HG02852 (cell line): ENCODE data around the gene NPAS2.

Experiments used
- ATAC-seq: cut with Tn5 transposase; IDR thresholded peaks from one replicate; pipeline ENCODE4 v1.9.1; 2021; ENCODE audit warnings: mild to moderate bottlenecking, moderate library complexity; ENCODE audit not compliant: unreplicated experiment

The NPAS2 gene, protein sequence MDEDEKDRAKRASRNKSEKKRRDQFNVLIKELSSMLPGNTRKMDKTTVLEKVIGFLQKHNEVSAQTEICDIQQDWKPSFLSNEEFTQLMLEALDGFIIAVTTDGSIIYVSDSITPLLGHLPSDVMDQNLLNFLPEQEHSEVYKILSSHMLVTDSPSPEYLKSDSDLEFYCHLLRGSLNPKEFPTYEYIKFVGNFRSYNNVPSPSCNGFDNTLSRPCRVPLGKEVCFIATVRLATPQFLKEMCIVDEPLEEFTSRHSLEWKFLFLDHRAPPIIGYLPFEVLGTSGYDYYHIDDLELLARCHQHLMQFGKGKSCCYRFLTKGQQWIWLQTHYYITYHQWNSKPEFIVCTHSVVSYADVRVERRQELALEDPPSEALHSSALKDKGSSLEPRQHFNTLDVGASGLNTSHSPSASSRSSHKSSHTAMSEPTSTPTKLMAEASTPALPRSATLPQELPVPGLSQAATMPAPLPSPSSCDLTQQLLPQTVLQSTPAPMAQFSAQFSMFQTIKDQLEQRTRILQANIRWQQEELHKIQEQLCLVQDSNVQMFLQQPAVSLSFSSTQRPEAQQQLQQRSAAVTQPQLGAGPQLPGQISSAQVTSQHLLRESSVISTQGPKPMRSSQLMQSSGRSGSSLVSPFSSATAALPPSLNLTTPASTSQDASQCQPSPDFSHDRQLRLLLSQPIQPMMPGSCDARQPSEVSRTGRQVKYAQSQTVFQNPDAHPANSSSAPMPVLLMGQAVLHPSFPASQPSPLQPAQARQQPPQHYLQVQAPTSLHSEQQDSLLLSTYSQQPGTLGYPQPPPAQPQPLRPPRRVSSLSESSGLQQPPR

DNA sequence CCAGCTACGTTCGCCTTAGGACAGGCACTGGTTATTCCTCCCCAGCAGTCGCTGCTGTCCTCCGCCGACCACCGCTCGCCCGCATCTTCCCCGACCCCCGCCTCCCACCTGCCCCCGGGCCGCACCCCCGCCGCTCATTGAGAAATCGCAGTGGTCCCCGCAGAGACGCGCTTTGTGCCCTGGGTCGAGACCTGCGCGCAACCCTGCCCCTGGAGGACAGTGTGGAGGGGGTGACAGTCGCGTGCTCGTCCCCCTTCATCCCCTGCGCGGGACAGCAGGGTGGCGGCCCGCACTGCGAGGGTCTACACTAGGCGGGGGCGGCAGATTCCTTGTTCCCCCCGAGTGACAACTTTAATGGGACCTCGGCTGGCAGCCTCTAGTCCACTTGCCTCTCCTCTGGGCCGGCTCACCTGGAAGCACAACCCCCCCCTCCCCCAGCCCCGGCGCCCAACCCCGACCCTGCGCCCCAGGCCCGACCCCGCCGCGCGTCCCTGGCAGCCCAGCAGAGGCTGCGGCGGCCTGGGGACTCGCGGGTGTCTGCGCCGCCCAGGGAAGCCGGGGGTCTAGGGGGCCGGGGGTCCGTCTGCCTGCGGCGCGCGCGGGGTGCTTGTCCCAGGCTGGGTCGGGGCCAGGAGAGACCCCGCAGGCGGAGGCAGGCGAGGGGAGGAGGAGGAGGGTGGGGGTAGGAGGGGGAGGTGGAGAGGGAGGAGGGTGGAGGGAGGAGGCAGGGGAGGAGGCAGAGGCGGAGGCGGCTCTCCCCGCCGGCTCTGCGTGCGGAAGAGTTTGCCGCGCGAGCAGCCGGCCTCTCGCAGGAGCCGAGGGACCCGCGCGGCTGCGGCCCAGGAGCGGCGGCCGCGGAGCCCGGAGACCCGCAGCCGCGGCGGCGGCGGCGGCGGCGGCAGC is at the start of gene NPAS2:
TSS of gene NPAS2 (plus strand) at position 770 of the 903 bp plus-strand sequence. CDS start 84,616 bp downstream, outside the sequence.
- ATAC-seq = no peak

DNA sequence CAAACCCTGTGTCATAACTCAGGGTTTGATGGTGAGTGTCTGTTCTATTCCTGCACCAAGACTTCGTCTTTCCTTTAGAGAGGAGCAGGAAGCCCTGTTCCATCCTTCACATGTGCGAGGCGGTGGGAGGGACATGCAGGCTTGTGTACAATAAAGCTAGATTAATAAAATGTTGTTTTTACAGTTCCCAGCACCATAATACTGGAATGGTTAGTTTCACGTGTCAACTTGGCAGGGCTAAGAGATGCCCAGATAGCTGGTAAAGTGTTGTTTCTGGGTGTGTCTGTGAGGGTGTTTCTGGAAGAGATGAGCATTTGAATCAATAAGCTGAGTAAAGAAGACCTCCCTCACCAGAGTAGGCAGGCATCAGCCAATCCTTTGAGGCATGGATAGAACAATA is 48.8 kb upstream of the NPAS2 start:
- ATAC-seq = no peak

DNA sequence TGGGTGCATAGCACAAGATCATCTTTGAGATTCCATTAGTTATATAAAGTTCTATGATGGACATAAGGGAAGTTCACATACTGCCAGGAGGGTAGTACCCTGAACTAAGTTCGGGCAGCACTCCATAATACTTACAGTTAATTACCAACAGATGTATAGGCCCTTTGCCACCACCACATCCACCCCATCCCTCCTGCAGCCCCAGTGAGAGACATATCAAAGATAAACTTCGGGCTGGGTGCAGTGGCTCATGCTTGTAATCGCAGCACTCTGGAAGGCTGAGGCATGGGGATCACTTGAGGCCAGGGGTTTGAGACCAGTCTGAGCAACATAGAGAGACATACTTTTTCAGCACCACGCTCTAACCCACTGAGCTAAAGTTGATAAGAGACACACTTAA is 46.4 kb upstream of the NPAS2 start:
- no peak for ATAC-seq

DNA sequence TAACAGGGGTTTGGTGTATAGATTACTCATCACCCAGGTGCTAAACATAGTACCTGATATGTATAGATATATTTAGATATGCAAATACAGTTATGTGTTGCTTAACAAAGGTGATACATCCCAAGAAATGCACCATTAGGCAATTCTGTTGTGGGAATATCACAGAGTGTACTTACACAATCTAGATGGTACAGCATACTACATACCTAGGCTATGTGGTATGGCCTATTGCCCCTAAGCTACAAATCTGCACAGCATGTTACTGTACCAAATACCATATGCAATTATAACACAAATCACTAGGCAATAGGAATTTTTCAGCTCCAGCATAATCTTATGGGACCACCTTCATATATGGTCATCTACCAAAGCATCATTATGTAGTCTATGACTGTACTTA is 43.5 kb upstream of the NPAS2 start:
- no peak for ATAC-seq

DNA sequence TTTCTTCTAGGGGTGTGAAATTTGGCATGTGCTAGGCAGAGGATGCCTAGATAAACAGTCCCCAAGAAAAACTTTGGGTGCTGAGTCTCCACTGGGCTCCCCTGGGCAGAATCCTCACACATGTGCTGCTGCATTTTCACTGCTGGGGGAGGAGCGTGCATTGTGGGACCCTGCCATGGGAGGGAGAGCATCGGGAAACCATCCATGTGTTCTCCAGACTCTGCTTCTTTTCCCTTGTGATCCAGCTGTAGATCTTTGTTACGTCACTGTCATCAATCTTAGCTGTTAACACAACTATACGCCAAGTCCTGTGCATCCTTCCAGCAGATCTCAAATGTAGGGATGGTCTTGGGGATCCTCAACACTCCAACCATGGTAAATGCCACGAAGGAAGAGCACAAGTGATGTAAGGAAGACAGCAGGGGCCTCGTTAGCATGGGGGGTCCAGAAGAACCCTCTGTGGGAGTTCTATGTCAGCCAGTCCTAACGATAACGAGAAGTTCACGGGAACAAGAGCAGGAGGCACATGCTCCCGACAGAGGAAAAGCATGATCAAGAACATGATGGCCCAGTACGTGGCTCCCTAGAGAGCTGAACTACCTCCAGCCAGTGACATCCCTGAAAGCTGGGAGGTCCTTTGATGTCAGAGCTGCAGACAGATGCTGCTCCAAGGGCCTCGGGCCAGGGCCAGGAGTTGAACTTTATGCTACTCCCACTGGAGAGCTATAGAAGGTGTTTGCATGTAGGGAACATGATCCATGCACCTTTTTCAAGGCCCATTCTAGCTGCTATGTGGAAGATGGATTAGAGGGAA is 41.1 kb upstream of the NPAS2 start:
- ATAC-seq = no peak

DNA sequence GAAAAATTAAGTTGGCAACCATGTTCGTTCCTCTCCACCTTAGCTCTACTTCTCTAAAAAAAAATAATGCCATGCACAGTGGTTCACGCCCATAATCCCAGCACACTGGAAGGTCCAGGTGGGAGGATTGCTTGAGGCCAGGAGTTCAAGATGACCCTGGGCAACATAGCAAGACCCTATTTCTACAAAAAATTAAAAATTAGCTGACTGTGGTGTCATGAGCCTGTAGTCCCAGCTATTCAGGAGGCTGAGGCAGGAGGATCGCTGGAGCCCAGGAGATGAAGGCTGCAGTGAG is 40.1 kb upstream of the NPAS2 start:
- ATAC-seq = no peak

DNA sequence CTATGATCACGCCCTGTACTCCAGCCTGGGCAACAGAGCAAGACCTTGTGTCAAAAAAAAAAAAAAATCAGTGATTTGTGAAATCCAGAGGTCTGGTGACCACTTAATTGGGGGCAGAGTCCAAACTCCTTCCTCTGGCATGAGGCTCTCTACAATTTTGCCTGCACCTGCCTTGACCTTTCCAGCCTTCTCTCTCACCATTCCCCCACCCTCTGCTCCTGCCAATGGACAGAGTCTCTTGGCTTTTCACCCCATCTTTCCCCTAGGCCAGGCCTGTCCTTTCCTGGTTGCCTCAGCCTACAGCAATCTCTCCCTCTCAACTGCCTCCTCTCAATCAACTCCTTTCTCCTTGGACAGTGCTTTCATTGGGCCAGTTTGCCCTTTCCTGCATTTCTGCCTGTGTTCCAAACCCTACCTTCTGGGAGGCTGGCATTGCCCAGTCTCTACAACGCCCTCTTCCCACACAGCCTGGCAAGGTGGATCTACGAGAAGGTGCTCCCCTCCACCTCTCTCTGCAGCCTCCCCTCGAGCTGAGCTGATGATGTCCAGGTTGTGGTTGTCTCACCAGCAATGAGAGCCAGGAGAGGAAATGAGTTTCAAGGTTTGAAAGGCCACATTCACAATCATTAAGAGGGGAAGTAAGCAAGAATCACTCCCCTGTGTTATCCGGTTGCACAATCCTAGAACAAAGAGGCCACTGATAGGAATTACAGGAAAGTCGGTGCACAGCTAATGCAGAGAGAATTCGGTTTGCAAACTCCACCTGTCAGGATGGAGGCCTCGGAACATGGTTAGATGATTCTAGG is 39.5 kb upstream of the NPAS2 start:
- ATAC-seq = no peak

DNA sequence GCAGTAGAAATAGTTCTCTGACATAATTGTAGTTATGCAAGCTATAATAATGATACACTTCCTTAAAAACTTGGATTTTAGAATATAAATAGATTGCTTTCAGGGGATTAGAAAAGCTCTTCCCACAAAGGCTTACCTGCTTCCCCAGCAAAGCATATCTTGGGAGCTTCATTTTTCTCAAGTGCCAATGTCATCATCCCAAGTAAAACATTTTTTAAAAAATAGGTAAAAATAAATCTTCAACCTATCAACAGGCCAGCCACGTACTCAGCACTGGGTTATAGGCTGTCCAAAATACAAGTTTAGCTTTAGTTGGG is 39.0 kb upstream of the NPAS2 start:
- no peak for ATAC-seq

DNA sequence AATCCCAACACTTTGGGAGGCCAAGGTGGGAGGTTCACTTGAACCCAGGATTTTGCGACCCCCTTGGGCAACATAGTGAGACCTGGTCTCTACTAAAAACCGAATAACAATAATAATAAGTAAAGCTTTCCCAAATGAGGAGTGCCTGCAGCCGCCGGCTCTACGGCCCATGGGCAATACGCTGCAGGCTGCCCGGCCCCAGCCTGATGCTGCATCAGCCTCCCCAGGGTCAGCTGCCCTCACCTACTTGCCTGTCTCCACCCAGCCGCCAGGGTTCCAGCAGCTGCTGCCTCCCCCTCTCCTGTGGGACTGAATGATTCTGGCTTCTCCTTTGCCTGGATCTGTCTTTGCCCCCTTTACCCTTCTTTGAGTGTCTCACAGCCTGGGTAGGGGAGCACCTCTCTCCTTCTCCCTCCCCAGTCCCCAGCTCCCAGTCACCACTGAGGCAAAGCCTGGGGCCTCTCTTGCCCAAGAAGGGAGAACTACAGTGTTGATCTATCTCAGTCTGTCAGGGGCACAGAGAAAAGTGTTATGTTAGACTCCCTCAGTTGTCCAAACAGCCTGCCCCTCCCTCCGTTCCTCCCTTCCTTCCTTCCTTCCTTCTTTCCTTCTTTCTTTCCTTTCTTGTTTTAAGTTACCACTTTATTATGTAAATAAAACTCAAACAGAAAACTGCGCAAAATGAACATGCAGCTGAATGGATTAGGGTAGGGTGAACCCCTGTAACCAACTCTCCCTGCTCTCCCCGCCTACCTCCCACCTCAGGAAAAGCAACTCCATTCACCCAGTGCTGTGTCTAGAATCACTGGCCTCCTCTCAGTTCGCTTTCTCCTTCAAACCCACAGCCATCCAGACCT is 38.2 kb upstream of the NPAS2 start:
- no peak for ATAC-seq

DNA sequence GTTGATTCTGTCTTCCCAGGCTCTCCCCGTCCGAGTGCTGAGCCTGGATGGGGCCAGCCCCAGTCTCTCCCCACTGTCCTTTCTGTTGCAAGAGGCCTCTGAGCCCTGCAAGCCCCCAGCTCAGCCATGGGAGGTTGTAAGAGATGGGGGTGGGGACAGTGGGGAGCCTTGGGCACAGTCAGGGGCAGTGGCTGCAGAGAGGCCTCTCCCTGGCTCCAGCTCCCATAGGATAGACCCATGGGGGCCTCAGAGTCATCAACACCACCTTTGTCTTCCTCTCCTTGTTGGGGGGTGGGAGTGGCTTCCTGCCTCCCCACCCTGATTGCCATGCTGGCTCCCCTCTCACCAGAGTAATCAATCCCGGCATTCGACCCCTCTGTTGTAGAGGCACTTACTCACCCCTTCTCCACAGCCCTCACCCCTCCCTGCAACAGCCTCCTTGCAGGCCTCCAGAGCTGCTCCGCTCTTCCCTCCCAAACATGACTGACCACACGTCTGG is 37.5 kb upstream of the NPAS2 start:
- ATAC-seq = no peak

DNA sequence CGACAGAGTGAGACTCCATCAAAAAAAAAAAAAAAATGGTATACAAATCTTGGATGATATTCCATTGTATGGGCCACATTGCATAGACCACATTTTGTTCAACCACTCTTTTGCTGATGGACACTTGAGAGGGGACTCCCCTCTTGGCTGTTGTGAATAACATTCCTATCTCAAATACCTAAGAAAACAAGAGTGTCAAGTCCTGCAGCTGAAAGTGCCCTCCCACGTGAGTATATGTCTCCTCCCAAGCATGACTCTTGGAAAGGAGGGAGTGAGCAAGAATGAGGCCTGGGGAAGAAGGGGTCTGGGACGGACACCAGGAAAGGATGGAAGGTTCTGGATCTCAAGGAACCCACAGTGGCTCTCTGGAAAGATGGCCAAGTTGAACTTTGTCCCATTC is 36.0 kb upstream of the NPAS2 start:
- ATAC-seq = no peak

DNA sequence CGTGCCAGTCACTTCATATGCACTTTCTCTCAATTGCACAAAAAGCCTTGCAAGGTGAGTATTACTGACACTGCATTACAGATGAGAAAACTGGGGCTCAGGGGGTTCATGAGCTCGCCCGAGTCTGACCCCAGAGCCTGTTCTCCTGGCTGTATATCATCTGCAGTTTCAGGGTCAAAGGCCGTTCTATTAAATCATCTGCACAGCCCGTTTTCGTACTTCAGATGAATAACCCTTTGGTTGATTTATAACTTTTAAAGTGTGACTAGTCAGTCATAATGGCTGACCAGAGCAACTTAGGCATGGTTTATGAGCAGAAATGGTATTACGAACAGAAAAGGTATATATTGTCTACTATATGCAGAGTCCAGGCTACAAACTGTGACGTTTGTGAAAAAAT is 35.3 kb upstream of the NPAS2 start:
- ATAC-seq = no peak

DNA sequence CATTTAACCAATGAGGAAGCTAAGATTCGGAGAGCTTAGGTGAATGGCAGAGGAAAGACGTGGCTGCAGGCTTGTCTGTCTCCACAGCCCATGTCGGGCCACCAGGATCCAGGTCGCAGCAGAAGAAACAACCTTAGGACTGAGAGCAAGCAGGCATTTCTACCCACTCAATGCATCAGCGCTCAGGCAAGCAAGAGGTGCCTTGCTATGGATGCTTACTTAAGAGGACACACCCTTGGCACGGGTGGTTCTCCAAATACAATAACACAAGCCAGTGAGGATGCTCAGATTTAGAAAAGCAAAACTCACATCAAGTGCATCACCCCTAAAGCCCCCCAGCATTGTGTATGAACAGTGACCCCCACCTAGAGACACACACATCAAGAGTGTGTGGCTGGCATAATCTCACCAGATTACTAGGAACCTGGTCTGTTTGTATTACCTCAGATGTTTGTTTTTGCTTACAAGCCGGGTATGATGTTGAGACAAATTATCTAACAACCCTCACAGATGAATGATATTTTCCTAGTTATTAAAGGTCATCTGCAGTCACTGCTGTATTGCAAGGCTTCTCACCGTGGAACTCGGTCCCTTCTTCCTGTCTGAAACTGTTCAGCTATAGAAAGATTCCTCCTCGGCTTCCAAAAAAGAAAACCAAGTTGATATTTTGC is 34.2 kb upstream of the NPAS2 start:
- ATAC-seq = no peak

DNA sequence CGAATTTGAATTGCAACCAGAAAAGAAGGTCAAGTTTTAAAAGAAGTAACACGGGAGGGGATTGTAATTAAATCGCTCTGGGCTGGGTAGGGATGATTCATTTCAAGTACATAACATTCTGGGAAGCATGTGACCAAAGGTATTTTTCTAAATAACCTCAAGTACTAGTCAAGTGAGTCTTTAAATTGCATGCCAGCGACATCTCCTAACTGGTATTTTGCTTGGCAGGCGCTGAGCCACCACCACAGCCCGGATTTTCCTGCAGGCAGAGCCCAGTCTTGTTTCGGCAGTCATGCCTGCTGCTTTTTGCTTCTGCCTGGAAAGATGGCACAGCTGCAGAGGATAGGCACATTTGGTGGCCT is 33.7 kb upstream of the NPAS2 start:
- no peak for ATAC-seq

DNA sequence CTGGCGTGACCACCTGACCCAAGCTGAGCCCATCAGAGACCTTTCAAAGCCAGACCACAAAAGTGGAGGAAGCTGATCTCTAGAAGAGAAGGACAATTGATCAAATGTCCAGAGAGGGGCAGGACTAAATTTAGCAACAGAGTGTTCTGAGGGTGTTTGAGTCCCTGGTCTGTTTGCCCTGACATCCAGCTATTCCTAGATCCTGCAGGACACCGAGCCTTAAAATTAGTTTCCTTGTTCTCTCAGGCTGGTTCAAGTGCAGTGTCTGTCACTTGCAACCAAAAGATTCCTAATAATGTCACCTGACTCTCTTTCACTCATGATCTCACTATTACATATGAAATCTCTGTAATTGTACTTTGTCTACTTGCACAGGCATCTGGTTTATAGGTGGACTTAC is 33.0 kb upstream of the NPAS2 start:
- ATAC-seq = no peak

DNA sequence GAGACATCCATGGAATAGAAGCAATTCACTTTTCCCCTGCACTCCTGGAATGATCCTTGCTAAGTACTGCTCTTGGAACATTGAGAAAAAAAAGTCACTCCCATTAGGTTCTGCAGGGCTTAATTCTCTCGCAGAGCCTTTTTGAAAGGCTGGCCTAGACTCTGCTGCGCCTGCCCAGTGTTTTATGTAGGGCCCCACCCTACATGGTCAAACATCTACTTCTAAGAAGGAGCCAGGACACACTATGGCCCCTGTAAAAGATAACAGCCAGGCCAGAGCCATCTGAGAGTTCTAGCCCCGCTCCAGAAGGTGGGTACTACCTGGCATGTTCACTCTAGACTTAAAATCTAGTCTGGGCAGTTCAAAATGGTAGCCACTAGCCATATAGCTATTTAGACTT is 30.6 kb upstream of the NPAS2 start:
- ATAC-seq = no peak

DNA sequence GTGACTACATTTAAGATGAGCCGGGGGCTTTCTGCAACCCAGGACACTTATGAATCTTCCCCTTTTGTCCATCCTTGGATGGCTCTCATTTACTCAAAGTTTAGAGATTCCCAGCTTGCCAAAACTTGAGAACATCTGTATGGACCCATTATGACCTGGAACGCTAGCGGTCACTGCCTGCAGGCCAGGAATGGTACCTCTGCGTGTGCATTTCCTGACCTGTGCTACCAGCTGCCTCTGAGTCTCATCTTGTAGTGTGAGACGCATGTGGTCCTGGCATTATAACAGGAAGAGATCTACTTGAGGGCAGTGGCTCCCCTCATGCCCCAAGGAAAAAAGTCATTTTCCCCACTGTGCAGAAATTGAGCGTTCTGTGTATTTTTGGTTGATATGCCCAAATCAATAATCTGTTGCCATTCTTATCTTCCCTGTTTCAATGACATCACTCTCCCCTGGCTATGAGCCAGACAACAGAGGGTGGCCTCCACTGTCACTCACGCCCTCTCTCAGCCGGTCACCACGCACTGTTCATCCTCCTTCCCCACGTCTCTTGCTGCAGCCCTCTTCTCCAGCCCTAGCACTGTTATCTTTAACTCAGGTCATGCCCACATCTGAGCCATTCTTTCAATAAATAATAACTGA is 28.5 kb upstream of the NPAS2 start:
- ATAC-seq = no peak

DNA sequence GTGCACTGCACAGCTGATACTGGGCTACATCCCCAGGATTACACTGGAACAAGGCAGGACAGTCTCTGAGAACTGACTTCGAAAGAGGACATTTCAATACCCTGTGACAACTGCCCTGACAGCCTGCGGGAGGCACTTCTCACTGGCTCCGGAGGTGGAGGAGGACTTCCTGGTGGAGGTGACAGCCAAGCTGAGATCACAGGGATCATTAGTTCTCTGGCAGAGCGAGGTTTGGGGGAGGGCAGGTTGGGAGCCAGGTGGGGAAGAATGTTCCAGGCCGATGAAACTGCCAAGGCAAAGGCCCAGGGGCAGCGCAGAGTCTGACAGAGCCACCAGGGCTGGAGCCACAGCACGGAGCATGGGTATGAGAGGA is 28.0 kb upstream of the NPAS2 start:
- ATAC-seq = no peak
